HG03558 (cell line): Measurements from ENCODE around the gene ATP6AP2.

Source experiments
- ATAC-seq: cut with Tn5 transposase; IDR thresholded peaks from one replicate; pipeline ENCODE4 v1.9.1; 2021; ENCODE audit warnings: moderate number of reproducible peaks; ENCODE audit not compliant: unreplicated experiment; ENCODE audit errors: extremely low read depth

Gene ATP6AP2

DNA sequence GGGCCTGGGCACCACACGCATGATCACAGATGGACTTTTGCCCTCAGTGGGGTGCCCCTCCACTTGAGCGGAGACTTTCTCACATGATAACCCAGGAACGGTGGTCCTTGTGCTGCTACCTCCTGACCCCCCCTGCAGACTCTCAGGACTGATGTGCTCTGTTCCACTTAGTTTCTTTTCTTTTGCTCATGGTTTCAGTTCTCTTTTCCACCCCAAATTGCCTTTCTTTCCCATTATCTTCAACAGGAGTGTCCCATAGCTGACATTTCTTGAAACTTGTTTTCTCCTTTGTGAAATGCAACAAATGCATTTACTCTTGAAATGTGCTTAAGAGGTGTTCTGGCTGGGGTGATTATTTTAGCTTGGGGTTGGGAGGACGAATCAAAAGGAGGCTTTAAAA, 51.4 kb downstream of the ATP6AP2 start:
- ATAC-seq = no peak

GRCh38 chrX:40637687-40638086, 56.9 kb downstream of the ATP6AP2 start:
- no peak for ATAC-seq

GRCh38 chrX:40644176-40644575, 63.4 kb downstream of the ATP6AP2 start:
- ATAC-seq = no peak

DNA sequence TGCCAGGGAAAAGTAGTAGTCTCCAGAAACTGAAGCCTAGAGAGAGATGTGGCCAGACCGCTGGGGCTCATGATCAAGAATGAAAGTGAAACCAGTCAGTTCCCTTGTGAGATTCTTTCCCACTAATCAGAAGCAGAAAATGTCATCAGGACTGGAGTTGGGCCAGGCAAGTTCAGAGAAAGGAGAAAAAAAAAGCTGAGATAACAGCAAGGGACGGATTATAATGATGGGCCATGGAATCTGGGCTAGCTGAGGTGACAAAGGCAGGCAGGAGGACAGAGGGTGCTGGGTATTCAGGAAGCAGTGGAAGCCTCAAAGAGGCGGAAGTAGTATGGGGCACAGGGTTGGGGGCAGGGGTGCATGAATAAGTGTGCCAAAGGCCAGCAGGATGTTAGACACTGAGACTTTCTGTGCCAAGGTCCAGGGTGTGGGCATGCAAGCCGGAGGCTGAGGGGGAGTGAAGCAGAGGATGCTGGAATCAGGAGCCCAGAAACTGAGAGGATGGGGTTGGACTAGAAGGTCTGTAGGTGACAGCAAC, 64.1 kb downstream of the ATP6AP2 start:
- ATAC-seq = no peak

DNA sequence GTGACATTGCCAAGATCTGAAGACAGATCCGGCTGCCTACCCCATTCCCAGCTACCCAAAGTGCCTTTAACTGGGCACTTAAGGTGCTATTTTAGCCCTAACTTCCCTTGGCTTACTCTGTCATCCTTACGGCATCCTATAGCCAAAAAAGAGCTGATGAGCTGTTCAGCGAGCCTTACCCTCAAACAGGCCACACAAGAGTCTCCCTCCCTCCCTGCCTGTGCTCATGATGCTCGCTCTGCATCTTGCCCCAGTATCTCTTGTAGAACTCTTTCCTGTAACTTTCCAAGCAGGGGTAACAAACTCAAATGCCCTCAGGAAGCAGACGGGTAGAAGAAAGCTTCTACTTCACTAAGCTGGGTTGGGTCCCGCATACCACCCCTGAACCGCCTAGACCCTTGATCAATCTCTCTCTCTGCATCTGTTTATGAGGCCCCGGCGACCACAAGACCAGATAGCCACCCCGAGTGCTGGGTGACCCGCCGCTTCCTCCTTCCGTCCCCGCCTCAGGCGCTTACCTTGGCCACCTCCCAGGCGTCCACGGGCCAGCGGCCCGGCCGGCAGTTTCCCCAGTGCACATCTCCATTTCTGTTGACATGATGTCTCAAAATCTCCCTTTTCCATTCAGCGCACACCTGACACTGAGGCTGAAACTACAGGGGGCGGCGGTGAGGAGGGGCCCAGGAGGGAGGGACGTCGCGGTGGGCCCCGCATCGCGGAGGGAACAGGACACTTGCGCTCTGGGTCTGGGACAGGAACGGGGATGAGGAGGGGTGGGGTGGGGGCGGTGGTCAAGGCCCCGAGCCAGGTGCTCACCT, 65.9 kb downstream of the ATP6AP2 start:
- ATAC-seq = no peak

GRCh38 chrX:40647307-40648197, 66.8 kb downstream of the ATP6AP2 start, which contains the start of gene CXorf38:
Gene CXorf38 (minus strand): TSS chrX:40647561. CDS start chrX:40647520, 41 bp downstream.
- ATAC-seq = peak; percentile 58

DNA sequence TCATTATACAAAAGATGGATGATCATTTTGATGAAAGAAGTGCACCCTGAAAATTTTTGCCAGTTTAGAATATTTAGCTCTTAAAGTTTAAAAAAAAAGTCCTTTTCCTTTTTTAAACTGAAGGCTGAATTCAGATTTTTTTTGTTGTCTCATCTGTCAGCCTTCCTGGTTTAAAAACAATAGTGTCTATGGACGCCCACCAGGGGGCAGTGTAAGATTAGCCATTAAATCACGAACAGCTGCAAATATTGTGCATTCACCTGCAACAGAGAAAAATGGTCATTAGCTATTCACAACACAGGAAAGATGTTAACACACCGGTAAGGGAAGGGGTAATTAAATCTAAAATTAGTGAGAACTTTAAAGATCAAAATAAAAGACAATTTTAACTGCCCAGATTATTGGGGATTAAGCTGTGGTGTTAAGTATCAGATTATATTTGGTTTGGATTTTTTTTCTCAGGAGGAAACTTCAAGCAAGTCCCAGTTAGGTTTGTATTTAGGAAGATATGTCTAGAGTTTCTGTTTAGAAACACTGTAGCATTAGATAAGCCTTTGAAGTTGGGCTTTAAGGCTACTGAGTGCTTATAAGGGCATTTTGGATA, 71.0 kb downstream of the ATP6AP2 start:
- ATAC-seq = no peak

- ATAC-seq = no peak
Measured at GRCh38 chrX:40652664-40653063, 71.9 kb downstream of the ATP6AP2 start.

- ATAC-seq = no peak
Measured at GRCh38 chrX:40653535-40653934, 72.8 kb downstream of the ATP6AP2 start.
